Activated CD8-positive, alpha-beta memory T cell treated with anti-CD3 and anti-CD28 coated beads for 1 hour (primary cell): Measurements from ENCODE around the gene POLG.

ENCODE experiments used
- DNase-seq, 2 donors: peaks; one replicate each; pipeline ENCODE4 v3.0.0-alpha.2; 2020; ENCODE audit warnings: low read depth in 1 of 2; ENCODE audit errors: extremely low read depth in 1 of 2

The POLG gene

GRCh38 chr15:89356634-89357298 lies 22.1 kb upstream of the POLG start:
- no peak for DNase-seq

- no peak for DNase-seq
Observed at GRCh38 chr15:89353991-89354390, 19.4 kb upstream of the POLG start.

DNA sequence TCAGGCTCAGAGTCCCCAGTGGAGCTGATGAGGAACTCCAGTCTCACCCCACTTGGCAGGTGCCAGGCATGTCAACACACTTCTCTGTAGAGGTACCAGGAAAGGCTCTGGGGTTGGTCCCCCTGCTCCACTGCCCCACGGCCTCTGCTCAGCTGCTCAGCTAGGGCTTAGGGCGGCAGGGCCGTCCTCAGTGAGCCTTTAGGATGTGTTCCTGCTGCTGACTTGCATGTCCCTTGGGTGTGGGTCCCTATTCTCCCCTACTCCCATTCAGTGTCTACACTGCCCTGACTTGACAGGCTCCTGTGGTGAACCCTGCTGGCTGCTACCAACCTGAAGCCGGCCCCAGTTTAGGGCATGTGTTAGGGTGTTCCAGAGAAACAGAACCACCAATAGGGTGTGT lies 17.9 kb upstream of the POLG start:
- no peak for DNase-seq

DNA sequence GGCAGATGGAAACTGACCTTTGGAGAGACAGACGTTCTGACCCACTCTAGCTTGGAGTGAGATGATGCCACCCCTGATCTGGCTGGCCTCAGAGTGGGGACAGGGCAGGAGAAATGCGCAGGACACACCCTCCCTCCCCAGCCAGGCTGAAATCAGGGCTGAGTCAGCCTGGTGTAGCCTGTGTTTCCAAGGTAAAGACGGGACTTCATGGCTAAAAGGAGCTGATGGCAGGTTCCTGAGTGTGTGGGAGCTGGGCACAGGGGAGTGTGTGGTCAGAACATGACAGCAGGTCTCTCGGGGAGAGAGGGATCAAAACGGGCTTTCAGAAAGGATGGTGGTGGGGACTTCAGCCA lies 14.6 kb upstream of the POLG start:
- no peak for DNase-seq

- no peak for DNase-seq
Observed at GRCh38 chr15:89346516-89347231, 12.1 kb upstream of the POLG start.

GRCh38 chr15:89345248-89345647 lies 10.6 kb upstream of the POLG start:
- DNase-seq = no peak

GRCh38 chr15:89342840-89343239 lies 8.2 kb upstream of the POLG start:
- DNase-seq = no peak

- no peak for DNase-seq
Observed at GRCh38 chr15:89341316-89342005, 6.8 kb upstream of the POLG start.

DNA sequence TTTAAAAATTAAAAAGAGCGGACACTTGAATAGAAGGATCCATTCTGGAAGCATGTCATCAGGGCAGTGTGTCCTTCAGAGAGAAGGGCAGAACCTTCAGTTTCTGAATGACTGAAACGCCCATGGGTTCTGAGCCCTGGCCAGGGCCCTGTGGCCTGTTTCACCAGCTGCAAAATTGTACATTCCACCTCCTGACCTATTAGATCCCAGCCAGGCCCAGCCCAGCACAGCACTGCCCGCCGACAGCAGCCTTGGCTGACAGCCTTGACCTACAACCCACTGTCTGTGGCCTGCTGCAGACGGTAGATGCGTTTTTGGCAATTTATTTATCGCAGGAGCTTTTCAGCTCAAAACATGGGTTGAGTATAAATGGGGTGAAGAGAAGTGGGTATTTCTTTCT lies 5.9 kb upstream of the POLG start:
- DNase-seq = no peak

GRCh38 chr15:89338036-89338435 lies 3.4 kb upstream of the POLG start:
- DNase-seq = no peak

DNA sequence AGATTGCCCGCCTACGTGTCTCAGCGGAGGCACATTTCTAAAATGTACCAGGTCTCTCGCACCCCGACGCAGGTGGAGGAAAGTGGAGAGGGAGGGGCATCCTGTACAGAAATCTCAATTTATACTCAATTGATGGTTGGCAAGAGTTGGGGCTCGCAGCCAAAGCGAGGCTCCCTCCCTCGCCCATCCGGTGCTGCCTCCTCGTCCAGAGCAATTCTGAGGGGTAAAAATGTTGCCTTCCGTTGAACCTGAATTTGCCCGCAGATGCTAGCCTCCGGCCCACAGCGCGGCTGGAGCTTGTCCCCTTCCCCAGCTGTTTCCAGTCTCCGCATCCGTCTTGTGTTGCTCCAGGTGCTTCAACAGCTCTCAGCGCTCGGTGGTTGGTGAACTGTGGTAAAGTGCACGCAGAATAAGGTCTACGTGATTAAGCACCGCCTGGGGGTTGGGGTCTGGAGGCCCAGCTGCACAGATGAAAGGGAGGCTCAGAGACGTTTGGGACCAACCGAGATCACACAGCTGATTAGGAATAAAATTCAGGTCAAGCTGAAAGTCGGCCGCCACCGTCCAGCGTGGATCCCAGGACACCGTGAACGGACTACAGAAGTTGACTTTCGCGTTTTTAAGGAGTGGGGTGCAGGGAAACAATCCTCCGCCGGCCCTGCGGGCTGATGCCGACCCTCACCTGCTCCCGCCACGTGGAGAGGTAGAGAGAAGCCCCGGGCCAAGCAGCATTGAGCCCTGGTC lies 846 bp upstream of the POLG start:
- no peak for DNase-seq

DNA sequence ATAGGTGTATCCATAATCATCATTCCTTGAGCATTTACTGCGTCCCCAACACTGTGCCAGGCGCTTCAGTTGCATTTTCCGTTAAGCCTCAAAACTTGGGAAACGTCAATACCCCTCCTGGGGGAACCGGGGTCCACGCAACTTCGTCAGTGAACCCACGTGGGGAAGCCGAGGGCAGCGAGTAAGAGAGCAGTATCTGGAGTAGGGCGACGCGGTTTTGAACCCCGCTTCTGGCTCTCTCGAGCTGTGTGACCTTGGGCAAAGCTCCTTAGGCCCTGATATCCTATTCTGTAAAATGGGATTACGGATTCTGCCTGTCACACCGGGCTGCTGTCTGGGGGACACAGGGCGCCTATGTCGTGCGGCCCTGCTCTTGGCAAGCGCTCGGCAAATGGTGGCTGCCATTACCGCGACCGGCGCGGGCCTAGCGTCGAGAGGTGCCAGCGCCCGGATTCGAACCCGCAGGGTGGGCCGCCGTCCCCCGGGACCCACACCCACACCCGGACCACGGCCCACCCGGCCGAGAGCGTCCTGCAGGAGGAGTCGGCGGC lies 590 bp downstream of the POLG start:
- no peak for DNase-seq

GRCh38 chr15:89333011-89333860 lies 1.4 kb downstream of the POLG start:
- DNase-seq = no peak

DNA sequence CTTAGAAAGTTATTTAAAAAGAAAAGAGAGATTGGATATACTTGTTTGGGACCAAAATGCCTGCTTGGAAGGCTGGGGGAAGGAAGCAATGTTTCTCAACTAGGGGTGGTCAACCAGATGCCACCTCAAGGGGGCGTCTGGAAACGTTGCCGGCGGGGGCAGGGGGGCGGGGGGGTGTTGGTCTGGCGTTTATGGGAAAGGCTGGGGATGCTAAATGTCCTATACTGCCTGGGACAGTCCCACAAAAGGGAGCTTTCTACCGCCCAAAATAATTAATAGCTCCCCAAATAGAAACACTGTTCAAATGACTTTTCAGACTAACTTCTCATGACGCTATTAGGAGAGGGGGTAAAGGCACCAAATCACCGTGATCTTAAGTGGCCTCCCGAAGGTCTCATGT lies 2.2 kb downstream of the POLG start:
- DNase-seq = no peak

- no peak for DNase-seq
Observed at GRCh38 chr15:89330881-89331595, 3.6 kb downstream of the POLG start.

DNA sequence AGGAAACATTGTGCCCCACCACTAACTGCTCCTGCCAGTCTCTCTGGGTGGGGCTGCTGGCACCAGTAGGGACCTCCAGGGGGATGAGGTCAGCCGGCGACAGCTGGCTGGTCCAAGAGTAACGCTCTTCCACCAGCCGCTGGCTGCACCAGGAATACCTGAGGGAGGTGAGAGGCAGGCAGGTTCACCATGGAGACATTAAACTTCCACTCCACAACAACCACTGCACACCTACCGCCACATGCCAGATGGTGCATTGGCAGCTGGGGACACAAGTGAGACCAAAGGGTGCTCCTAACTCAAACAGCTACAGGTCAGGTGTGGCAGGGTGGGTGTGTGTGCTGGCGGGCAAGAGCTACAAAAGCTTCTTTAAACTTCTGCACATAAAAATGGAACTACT lies 4.5 kb downstream of the POLG start:
- DNase-seq = no peak

DNA sequence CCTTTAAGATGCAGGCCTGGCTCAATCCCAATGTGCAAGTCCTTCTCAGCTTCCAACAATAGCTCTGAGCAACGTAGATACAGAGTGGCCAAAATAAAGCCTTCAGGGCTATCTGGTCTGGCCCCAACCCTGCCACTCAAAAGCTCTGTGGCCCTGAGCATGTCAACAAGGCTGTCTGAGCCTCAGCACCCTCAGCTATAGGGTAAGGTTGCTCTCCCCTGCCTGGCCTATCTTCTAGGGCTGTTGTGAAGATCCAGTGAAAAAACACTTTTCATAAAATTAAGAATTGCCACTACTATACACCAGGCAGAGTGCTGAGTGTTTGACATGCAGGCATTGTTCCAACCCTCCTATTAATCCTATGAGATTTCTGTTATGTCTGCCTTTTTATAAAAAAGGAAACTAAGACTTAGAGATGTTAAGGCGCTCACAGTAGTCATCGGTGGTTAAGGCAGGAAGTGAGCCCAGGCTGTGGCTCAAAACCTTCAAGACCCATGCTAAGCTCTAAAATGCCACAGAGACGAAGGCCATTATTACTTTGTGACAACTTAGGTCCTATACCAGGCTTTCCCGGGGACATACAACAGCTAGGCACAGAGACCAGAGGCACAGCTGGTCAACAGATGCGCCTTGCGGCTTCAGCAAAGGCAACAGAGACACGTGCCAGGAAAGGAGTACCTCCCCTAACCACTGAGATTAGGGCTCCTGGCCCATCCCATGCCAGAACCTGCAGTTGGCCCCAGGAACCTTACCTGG lies 5.1 kb downstream of the POLG start:
- DNase-seq = no peak

DNA sequence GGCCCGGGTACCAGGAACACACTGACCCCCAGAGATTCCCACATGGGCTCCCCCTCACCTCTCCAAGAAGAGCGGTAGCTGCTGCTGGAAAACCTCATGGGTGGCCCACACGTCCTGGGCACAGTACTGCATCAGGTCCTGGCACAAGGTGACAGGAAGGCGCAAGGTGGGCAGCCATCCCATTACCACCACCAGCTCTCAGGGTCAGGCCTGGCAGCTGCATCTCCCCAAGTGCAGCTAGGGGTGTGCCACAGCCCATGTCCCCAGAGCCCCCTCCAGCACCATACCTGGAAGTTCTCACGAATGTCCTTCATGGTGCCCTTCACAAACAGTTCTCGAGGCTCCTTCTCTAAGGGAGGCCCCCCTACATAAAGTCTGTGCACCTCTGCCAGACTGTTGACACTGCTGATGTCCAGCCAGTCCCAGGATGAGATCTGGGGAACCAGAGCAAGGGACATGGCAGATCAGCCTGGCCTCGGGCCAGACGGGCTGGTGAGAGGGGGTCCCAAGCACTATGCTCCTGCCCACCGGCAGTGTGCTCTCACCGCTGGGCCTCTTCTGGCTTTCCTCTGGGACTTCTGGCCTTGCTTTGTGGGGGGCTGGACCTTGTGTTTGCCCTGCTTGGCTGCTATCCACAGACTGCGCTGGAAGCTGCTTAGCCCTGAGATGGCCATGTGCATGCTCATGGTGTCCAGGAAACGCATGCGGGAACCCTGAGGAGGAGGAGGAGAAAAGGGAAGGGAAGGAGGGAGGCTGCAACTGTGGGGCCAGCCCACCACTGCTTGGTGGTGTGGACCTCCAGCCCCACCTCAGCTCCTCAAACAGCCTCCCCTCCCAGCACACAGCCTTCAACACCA lies 6.0 kb downstream of the POLG start:
- DNase-seq = no peak
